Tibial nerve (tissue), 4 donors: ENCODE results near the gene NFIA. TPM values are rescaled to one million over a fixed set of nuclear protein-coding genes. Genes with fewer than 3 reads are reported as not detected.

Experiments used
- DNase-seq, 2 donors: peaks; one replicate each; pipeline ENCODE4 v3.0.0-alpha.2; 2019; ENCODE audit warnings: low spot score in 2 of 2
- H3K27ac ChIP-seq, 4 donors: fragments of 200-600 bp; sonication (generic) in 3 of 4; one replicate each; pipeline ENCODE4 v1.5.1; 2017 to 2019; ENCODE audit warnings: mild to moderate bottlenecking in 1 of 4
- H3K27me3 ChIP-seq, 2 donors: fragments of 200-600 bp; sonication (generic) in 1 of 2; one replicate each; pipeline versions ENCODE4 v1.5.1 to v1.6.0; 2017 to 2019
- H3K36me3 ChIP-seq, 3 donors: fragments of 200-600 bp; sonication (generic); one replicate each; pipeline ENCODE4 v1.5.1; 2018 to 2019
- H3K4me1 ChIP-seq, 4 donors: fragments of 200-600 bp; sonication (generic) in 3 of 4; one replicate each; pipeline ENCODE4 v1.5.1; 2017 to 2019
- H3K4me3 ChIP-seq, 4 donors: fragments of 200-600 bp; sonication (generic) in 3 of 4; one replicate each; pipeline ENCODE4 v1.5.1; 2017 to 2019; ENCODE audit warnings: mild to moderate bottlenecking in 1 of 4, moderate library complexity in 1 of 4
- H3K9me3 ChIP-seq, 4 donors: fragments of 200-600 bp; sonication (generic) in 3 of 4; one replicate each; pipeline ENCODE4 v1.5.1; 2017 to 2019
- CTCF ChIP-seq, 5 experiments: fragments of 200-600 bp in 3 of 5; fragments of 450-650 bp in 2 of 5; sonication (generic) in 3 of 5; IDR thresholded peaks; one replicate each; pipeline ENCODE4 v1.5.1; 2016 to 2019; ENCODE audit warnings: antibody characterized with exemption in 5 of 5, mild to moderate bottlenecking in 3 of 5, moderate library complexity in 2 of 5
- EP300 ChIP-seq, 2 donors: sonication (generic); formaldehyde crosslinking; IDR thresholded peaks; one replicate each; pipeline ENCODE4 v1.6.1; 2017; ENCODE audit warnings: antibody characterized with exemption in 2 of 2, mild to moderate bottlenecking in 1 of 2
- POLR2A ChIP-seq, 2 donors: fragments of 450-650 bp; IDR thresholded peaks; one replicate each; pipeline ENCODE4 v1.6.1; 2017; ENCODE audit warnings: antibody characterized with exemption in 2 of 2, mild to moderate bottlenecking in 2 of 2, moderate library complexity in 2 of 2
- WGBS, 2 donors: methylation state at CpG; one replicate each; pipeline ENCODE4 v1.1.5; 2018; 5-methylcytosine and 5-hydroxymethylcytosine counted together
- total RNA-seq, 4 donors: library from RNA; depleted of rRNA; stranded (reverse); fragments of >200 nt; gene quantifications; one replicate each; pipeline ENCODE4 v1.1.0, GENCODE V29; 2016

Gene NFIA
- total RNA-seq, 4 donors from 2014 or later = 71.2 to 81.4 (median 75.7) TPM

GRCh38 chr1:61498342-61498741, 416.0 kb downstream of the NFIA start:
- H3K27me3 ChIP-seq = no peaks in the 10 kb centered on the region
- WGBS, 2 donors = 87 to 91% methylated on average over 8 of the region's 8 CpGs
- no peak overlapping the region for H3K27ac ChIP-seq
- no peaks in the 10 kb centered on the region for H3K36me3 ChIP-seq
- H3K9me3 ChIP-seq = no peaks in the 10 kb centered on the region
- no peaks in the 10 kb centered on the region for H3K4me1 ChIP-seq
- no peak for TF ChIP-seq CTCF (IDR thresholded peaks at IDR 0.05)
- no peak for TF ChIP-seq EP300 (IDR thresholded peaks at IDR 0.05)
- TF ChIP-seq POLR2A (IDR thresholded peaks at IDR 0.05) = no peak
- no peak for DNase-seq
- no peak overlapping the region for H3K4me3 ChIP-seq

- H3K36me3 ChIP-seq = no peaks in the 10 kb centered on the region
- H3K27ac ChIP-seq = no peak overlapping the region
- WGBS, 2 donors = 54 to 58% methylated on average over 12 of the region's 12 CpGs
- no peak for DNase-seq
- TF ChIP-seq POLR2A (IDR thresholded peaks at IDR 0.05) (no peak), EP300 (IDR thresholded peaks at IDR 0.05) (no peak), CTCF (IDR thresholded peaks at IDR 0.05) (no peak)
- no peaks in the 10 kb centered on the region for H3K4me1 ChIP-seq
- no peaks in the 10 kb centered on the region for H3K9me3 ChIP-seq
- H3K4me3 ChIP-seq = no peak overlapping the region
- H3K27me3 ChIP-seq = no peaks in the 10 kb centered on the region
Observed at GRCh38 chr1:61501971-61502916, 419.9 kb downstream of the NFIA start.

- Histone ChIP-seq H3K4me3 (no peak overlapping the region), H3K9me3 (no peaks in the 10 kb centered on the region), H3K27ac (no peak overlapping the region), H3K4me1 (no peaks in the 10 kb centered on the region), H3K36me3 (no peaks in the 10 kb centered on the region), H3K27me3 (no peaks in the 10 kb centered on the region)
- no peak for DNase-seq
- WGBS, 2 donors = 95 to 96% methylated on average over 1 of the region's 1 CpG
- TF ChIP-seq POLR2A (IDR thresholded peaks at IDR 0.05) (no peak), CTCF (IDR thresholded peaks at IDR 0.05) (no peak), EP300 (IDR thresholded peaks at IDR 0.05) (no peak)
Observed at GRCh38 chr1:61504305-61504704, 421.9 kb downstream of the NFIA start.

GRCh38 chr1:61504852-61505390, 422.6 kb downstream of the NFIA start:
- TF ChIP-seq CTCF (IDR thresholded peaks at IDR 0.05) = no peak
- TF ChIP-seq POLR2A (IDR thresholded peaks at IDR 0.05) = no peak
- no peak for TF ChIP-seq EP300 (IDR thresholded peaks at IDR 0.05)
- no peak overlapping the region for H3K4me3 ChIP-seq
- H3K27me3 ChIP-seq = no peaks in the 10 kb centered on the region
- H3K4me1 ChIP-seq = no peaks in the 10 kb centered on the region
- H3K36me3 ChIP-seq = no peaks in the 10 kb centered on the region
- H3K27ac ChIP-seq = no peak overlapping the region
- WGBS, 2 donors = 82 to 88% methylated on average over 4 of the region's 4 CpGs
- no peaks in the 10 kb centered on the region for H3K9me3 ChIP-seq
- DNase-seq = no peak

- no peak for TF ChIP-seq EP300 (IDR thresholded peaks at IDR 0.05)
- no peak for TF ChIP-seq CTCF (IDR thresholded peaks at IDR 0.05)
- no peak for TF ChIP-seq POLR2A (IDR thresholded peaks at IDR 0.05)
- WGBS, 2 donors = 83 to 85% methylated on average over 2 of the region's 2 CpGs
- Histone ChIP-seq H3K36me3 (no peaks in the 10 kb centered on the region), H3K9me3 (peaks cover 0 to 7% (median 0%) of the 10 kb centered on the region in 4 donors), H3K4me3 (no peak overlapping the region), H3K4me1 (no peaks in the 10 kb centered on the region), H3K27me3 (no peaks in the 10 kb centered on the region), H3K27ac (no peak overlapping the region)
- no peak for DNase-seq
Observed at GRCh38 chr1:61506236-61506635, 423.9 kb downstream of the NFIA start.
